ENCODE measurements around the gene SLC26A9. TPM values are rescaled to one million over a fixed set of nuclear protein-coding genes. Genes with fewer than 3 reads are reported as not detected.

The SLC26A9 gene
- total and polyA plus RNA-seq, 10 of the 15 experiments (the other 5 are each of a cell fraction or from before 2014, with no cell fraction given): 0.09 to 0.40 (median 0.17) TPM

GRCh38 chr1:205922806-205923205 is 20.4 kb downstream of the SLC26A9 start:
- Histone ChIP-seq H3K36me3 (ENCODE audit: control insufficient read depth in 2 of 2, insufficient read depth in 2 of 2, low read length in 1 of 2) (no peaks in the 10 kb centered on the region), H3K9ac (ENCODE audit: control insufficient read depth, insufficient read depth, low read length) (no peak overlapping the region), H4K20me1 (ENCODE audit: control insufficient read depth, insufficient read depth) (no peaks in the 10 kb centered on the region), H3K79me2 (ENCODE audit: control insufficient read depth, insufficient read depth, low read length) (no peaks in the 10 kb centered on the region), H3K4me2 (ENCODE audit: control insufficient read depth, insufficient read depth) (no peak overlapping the region), H3K4me3 (no peak overlapping the region), H3K27ac (ENCODE audit: control insufficient read depth, insufficient read depth) (no peak overlapping the region), H3K27me3 (replicated peaks in 1 of 2; ENCODE audit: control insufficient read depth in 2 of 2, insufficient read depth in 2 of 2, low read length in 1 of 2) (peaks cover 2 to 7% of the 10 kb centered on the region in 2 experiments; a peak in 2 of 4 replicates), H3K4me1 (ENCODE audit: control insufficient read depth, insufficient read depth, low read length) (no peaks in the 10 kb centered on the region), H3K9me3 (replicated peaks; ENCODE audit: control insufficient read depth, insufficient read depth, low read length) (no peaks in the 10 kb centered on the region), H2AFZ (ENCODE audit: control insufficient read depth, low read depth, low read length) (no peak overlapping the region)
- RAD21 ChIA-PET (ENCODE audit: unreplicated experiment): no interaction called here
- no TSS peak for BruUV-seq (replicated peaks)
- CTCF ChIA-PET: no interaction called here
- ATAC-seq: no peak
- FAIRE-seq: no peak
- intact Hi-C loops (cut with micrococcal nuclease; ENCODE audit: unreplicated experiment) (no loop called here), in situ Hi-C loops (cut with MboI) (no loop called here)
- no peak for DNase-seq (ENCODE audit: low read depth, low spot score)
- WGBS (ENCODE audit: insufficient coverage, insufficient replicate concordance, low lambda C conversion rate, missing lambda C conversion rate): 25% methylated on average over 6 of the region's 6 CpGs
- SMC1A ChIA-PET (ENCODE audit: uncharacterized antibody, unreplicated experiment): interaction anchor here (0.9 to 1.0 kb wide), 2 partner anchors 54 to 55 kb away, joined by 4 read pairs; no protein-coding TSS in a partner anchor
- POLR2A ChIA-PET: no interaction called here
- TF ChIP-seq NFIC (IDR thresholded peaks at IDR 0.05; ENCODE audit: low read depth, low read length) (no peak), HDAC6 (IDR thresholded peaks at IDR 0.05; ENCODE audit: unreplicated experiment) (no peak), KDM1A (IDR thresholded peaks at IDR 0.05; ENCODE audit: borderline replicate concordance) (no peak), RELB (IDR thresholded peaks at IDR 0.05; ENCODE audit: low read depth) (no peak), MEF2B (IDR thresholded peaks at IDR 0.05; ENCODE audit: partially characterized antibody, poor library complexity, severe bottlenecking) (no peak), ETV6 (conservative IDR thresholded peaks at IDR 0.05 in 1 of 2, IDR thresholded peaks at IDR 0.05 in 1 of 2; ENCODE audit: borderline replicate concordance in 1 of 2, low read depth in 1 of 2) (no peak), SREBF2 (IDR thresholded peaks at IDR 0.05; ENCODE audit: low read length) (no peak), RUNX3 (IDR thresholded peaks at IDR 0.05; ENCODE audit: low read length) (no peak), TARDBP (IDR thresholded peaks at IDR 0.05; ENCODE audit: borderline replicate concordance) (no peak)
